ENCODE results near the gene TMEM255B.

TMEM255B gene

GRCh38 chr13:113729187-113730019 lies 29.6 kb upstream of the TMEM255B start:
- no peak overlapping the region for H3K27ac ChIP-seq (ENCODE audit: low read depth, low read length)

GRCh38 chr13:113730258-113730691 lies 28.8 kb upstream of the TMEM255B start:
- H3K9ac ChIP-seq (ENCODE audit: low read length) = no peak overlapping the region
- H3K27ac ChIP-seq (ENCODE audit: low read depth, low read length) = no peak overlapping the region
- H3K4me1 ChIP-seq (ENCODE audit: insufficient read depth, low read length) = no peaks in the 10 kb centered on the region
- H3K9me3 ChIP-seq (ENCODE audit: low read length) = no peaks in the 10 kb centered on the region
- H3K36me3 ChIP-seq (ENCODE audit: insufficient read depth, low read length) = no peaks in the 10 kb centered on the region
- H3K4me3 ChIP-seq (ENCODE audit: low read depth in 1 of 2, low read length in 2 of 2) = no peak overlapping the region
- H3K27me3 ChIP-seq (ENCODE audit: control insufficient read depth in 1 of 2, insufficient read depth in 2 of 2, low read length in 2 of 2) = peaks cover 0 to 25% of the 10 kb centered on the region in 2 donors

More at GRCh38 chr13:113729187-113730019, 29.6 kb upstream of the TMEM255B start:
- Histone ChIP-seq H3K9me3 (ENCODE audit: low read length) (no peaks in the 10 kb centered on the region), H3K4me1 (ENCODE audit: insufficient read depth, low read length) (peaks cover 5% of the 10 kb centered on the region), H3K36me3 (ENCODE audit: insufficient read depth, low read length) (no peaks in the 10 kb centered on the region), H3K27me3 (ENCODE audit: control insufficient read depth in 1 of 2, insufficient read depth in 2 of 2, low read length in 2 of 2) (peaks cover 0 to 25% of the 10 kb centered on the region in 2 donors), H3K4me3 (ENCODE audit: low read depth in 1 of 2, low read length in 2 of 2) (no peak overlapping the region), H3K9ac (ENCODE audit: low read length) (no peak overlapping the region)

GRCh38 chr13:113730831-113731191 lies 28.2 kb upstream of the TMEM255B start:
- Histone ChIP-seq H3K9ac (ENCODE audit: low read length) (no peak overlapping the region), H3K4me3 (ENCODE audit: low read depth in 1 of 2, low read length in 2 of 2) (no peak overlapping the region), H3K27ac (ENCODE audit: low read depth, low read length) (no peak overlapping the region), H3K4me1 (ENCODE audit: insufficient read depth, low read length) (no peaks in the 10 kb centered on the region), H3K27me3 (ENCODE audit: control insufficient read depth in 1 of 2, insufficient read depth in 2 of 2, low read length in 2 of 2) (peaks cover 0 to 25% of the 10 kb centered on the region in 2 donors), H3K36me3 (ENCODE audit: insufficient read depth, low read length) (no peaks in the 10 kb centered on the region), H3K9me3 (ENCODE audit: low read length) (no peaks in the 10 kb centered on the region)

- Histone ChIP-seq H3K4me1 (ENCODE audit: insufficient read depth, low read length) (no peaks in the 10 kb centered on the region), H3K27ac (ENCODE audit: low read depth, low read length) (no peak overlapping the region), H3K27me3 (ENCODE audit: control insufficient read depth in 1 of 2, insufficient read depth in 2 of 2, low read length in 2 of 2) (peaks cover 0 to 25% of the 10 kb centered on the region in 2 donors), H3K4me3 (ENCODE audit: low read depth in 1 of 2, low read length in 2 of 2) (no peak overlapping the region), H3K9ac (ENCODE audit: low read length) (no peak overlapping the region), H3K36me3 (ENCODE audit: insufficient read depth, low read length) (no peaks in the 10 kb centered on the region), H3K9me3 (ENCODE audit: low read length) (no peaks in the 10 kb centered on the region)
These were observed 27.5 kb upstream of the TMEM255B start for GRCh38 chr13:113731192-113732175.

- Histone ChIP-seq H3K4me1 (ENCODE audit: insufficient read depth, low read length) (no peaks in the 10 kb centered on the region), H3K9ac (ENCODE audit: low read length) (no peak overlapping the region), H3K4me3 (ENCODE audit: low read depth in 1 of 2, low read length in 2 of 2) (no peak overlapping the region), H3K9me3 (ENCODE audit: low read length) (no peaks in the 10 kb centered on the region), H3K27ac (ENCODE audit: low read depth, low read length) (no peak overlapping the region), H3K36me3 (ENCODE audit: insufficient read depth, low read length) (no peaks in the 10 kb centered on the region), H3K27me3 (ENCODE audit: control insufficient read depth in 1 of 2, insufficient read depth in 2 of 2, low read length in 2 of 2) (peaks cover 0 to 17% of the 10 kb centered on the region in 2 donors)
These were observed 26.7 kb upstream of the TMEM255B start for GRCh38 chr13:113732176-113732960.

- no peak overlapping the region for H3K27ac ChIP-seq (ENCODE audit: low read depth, low read length)
- no peaks in the 10 kb centered on the region for H3K9me3 ChIP-seq (ENCODE audit: low read length)
- H3K9ac ChIP-seq (ENCODE audit: low read length) = no peak overlapping the region
- H3K4me3 ChIP-seq (ENCODE audit: low read depth in 1 of 2, low read length in 2 of 2) = no peak overlapping the region
- peaks cover 0 to 17% of the 10 kb centered on the region in 2 donors for H3K27me3 ChIP-seq (ENCODE audit: control insufficient read depth in 1 of 2, insufficient read depth in 2 of 2, low read length in 2 of 2)
- no peaks in the 10 kb centered on the region for H3K4me1 ChIP-seq (ENCODE audit: insufficient read depth, low read length)
- no peaks in the 10 kb centered on the region for H3K36me3 ChIP-seq (ENCODE audit: insufficient read depth, low read length)
These were observed 25.8 kb upstream of the TMEM255B start for GRCh38 chr13:113732961-113733950.

- H3K27ac ChIP-seq (ENCODE audit: low read depth, low read length) = no peak overlapping the region
- H3K9me3 ChIP-seq (ENCODE audit: low read length) = no peaks in the 10 kb centered on the region
- H3K4me1 ChIP-seq (ENCODE audit: insufficient read depth, low read length) = no peaks in the 10 kb centered on the region
- H3K27me3 ChIP-seq (ENCODE audit: control insufficient read depth in 1 of 2, insufficient read depth in 2 of 2, low read length in 2 of 2) = peaks cover 0 to 17% of the 10 kb centered on the region in 2 donors
- H3K4me3 ChIP-seq (ENCODE audit: low read depth in 1 of 2, low read length in 2 of 2) = no peak overlapping the region
- no peaks in the 10 kb centered on the region for H3K36me3 ChIP-seq (ENCODE audit: insufficient read depth, low read length)
- no peak overlapping the region for H3K9ac ChIP-seq (ENCODE audit: low read length)
These were observed 24.8 kb upstream of the TMEM255B start for GRCh38 chr13:113734099-113734825.

- no peaks in the 10 kb centered on the region for H3K36me3 ChIP-seq (ENCODE audit: insufficient read depth, low read length)
- peaks cover 0 to 17% of the 10 kb centered on the region in 2 donors for H3K27me3 ChIP-seq (ENCODE audit: control insufficient read depth in 1 of 2, insufficient read depth in 2 of 2, low read length in 2 of 2)
- H3K27ac ChIP-seq (ENCODE audit: low read depth, low read length) = no peak overlapping the region
- H3K9me3 ChIP-seq (ENCODE audit: low read length) = no peaks in the 10 kb centered on the region
- H3K9ac ChIP-seq (ENCODE audit: low read length) = no peak overlapping the region
- H3K4me3 ChIP-seq (ENCODE audit: low read depth in 1 of 2, low read length in 2 of 2) = no peak overlapping the region
- no peaks in the 10 kb centered on the region for H3K4me1 ChIP-seq (ENCODE audit: insufficient read depth, low read length)
These were observed 24.2 kb upstream of the TMEM255B start for GRCh38 chr13:113734826-113735125.

- Histone ChIP-seq H3K27ac (ENCODE audit: low read depth, low read length) (no peak overlapping the region), H3K4me3 (ENCODE audit: low read depth in 1 of 2, low read length in 2 of 2) (no peak overlapping the region), H3K36me3 (ENCODE audit: insufficient read depth, low read length) (no peaks in the 10 kb centered on the region), H3K4me1 (ENCODE audit: insufficient read depth, low read length) (no peaks in the 10 kb centered on the region), H3K9me3 (ENCODE audit: low read length) (no peaks in the 10 kb centered on the region), H3K9ac (ENCODE audit: low read length) (no peak overlapping the region), H3K27me3 (ENCODE audit: control insufficient read depth in 1 of 2, insufficient read depth in 2 of 2, low read length in 2 of 2) (peaks cover 0 to 18% of the 10 kb centered on the region in 2 donors)
These were observed 23.8 kb upstream of the TMEM255B start for GRCh38 chr13:113735194-113735593.

GRCh38 chr13:113735750-113736149 lies 23.3 kb upstream of the TMEM255B start:
- H3K9ac ChIP-seq (ENCODE audit: low read length) = no peak overlapping the region
- H3K27me3 ChIP-seq (ENCODE audit: control insufficient read depth in 1 of 2, insufficient read depth in 2 of 2, low read length in 2 of 2) = peaks cover 0 to 14% of the 10 kb centered on the region in 2 donors
- no peak overlapping the region for H3K27ac ChIP-seq (ENCODE audit: low read depth, low read length)
- H3K4me1 ChIP-seq (ENCODE audit: insufficient read depth, low read length) = no peaks in the 10 kb centered on the region
- H3K4me3 ChIP-seq (ENCODE audit: low read depth in 1 of 2, low read length in 2 of 2) = no peak overlapping the region
- H3K36me3 ChIP-seq (ENCODE audit: insufficient read depth, low read length) = no peaks in the 10 kb centered on the region
- no peaks in the 10 kb centered on the region for H3K9me3 ChIP-seq (ENCODE audit: low read length)
